D721Med (cell line): ENCODE data around the gene PIK3R5.

Experiments
- DNase-seq: peaks from one replicate; pipeline ENCODE4 v3.0.0; 2011; ENCODE audit warnings: low spot score; ENCODE audit not compliant: insufficient read length
- FAIRE-seq: peaks from 2 replicates; lab custom pipeline; 2011; peaks lifted over from hg19 to GRCh38; lab: Jason Lieb, UNC
- CTCF ChIP-seq: IDR thresholded peaks from 2 replicates; pipeline ENCODE4 v1.5.1; 2012; ENCODE audit warnings: mild to moderate bottlenecking, control low read depth; ENCODE audit not compliant: insufficient read depth; ENCODE audit errors: missing control alignments

Gene PIK3R5

GRCh38 chr17:8846768-8847211 lies 118.7 kb downstream of the PIK3R5 start:
- FAIRE-seq (no peak), DNase-seq (no peak)
- no peak for TF ChIP-seq CTCF

GRCh38 chr17:8844229-8845218 lies 121.0 kb downstream of the PIK3R5 start:
- TF ChIP-seq CTCF: no peak
- DNase-seq (no peak), FAIRE-seq (no peak)

GRCh38 chr17:8843344-8843743 lies 122.2 kb downstream of the PIK3R5 start:
- no peak for TF ChIP-seq CTCF
- FAIRE-seq (no peak), DNase-seq (no peak)

- no peak for TF ChIP-seq CTCF
- no peak for DNase-seq
- FAIRE-seq: no peak
Measured at GRCh38 chr17:8841844-8842243, 123.7 kb downstream of the PIK3R5 start.

- FAIRE-seq (no peak), DNase-seq (no peak)
- no peak for TF ChIP-seq CTCF
Measured at GRCh38 chr17:8839410-8839935, 126.0 kb downstream of the PIK3R5 start.

- no peak for TF ChIP-seq CTCF
- FAIRE-seq: no peak
- no peak for DNase-seq
Measured at GRCh38 chr17:8838551-8839095, 126.9 kb downstream of the PIK3R5 start.

GRCh38 chr17:8837563-8838075 lies 127.9 kb downstream of the PIK3R5 start:
- DNase-seq: no peak
- no peak for TF ChIP-seq CTCF
- FAIRE-seq: no peak
